RPMI8226 (cell line): ENCODE results near the gene RHBDD3.

Experiments
- DNase-seq: peaks from one replicate; pipeline ENCODE4 v3.0.0-alpha.2; 2015

RHBDD3 gene

DNA sequence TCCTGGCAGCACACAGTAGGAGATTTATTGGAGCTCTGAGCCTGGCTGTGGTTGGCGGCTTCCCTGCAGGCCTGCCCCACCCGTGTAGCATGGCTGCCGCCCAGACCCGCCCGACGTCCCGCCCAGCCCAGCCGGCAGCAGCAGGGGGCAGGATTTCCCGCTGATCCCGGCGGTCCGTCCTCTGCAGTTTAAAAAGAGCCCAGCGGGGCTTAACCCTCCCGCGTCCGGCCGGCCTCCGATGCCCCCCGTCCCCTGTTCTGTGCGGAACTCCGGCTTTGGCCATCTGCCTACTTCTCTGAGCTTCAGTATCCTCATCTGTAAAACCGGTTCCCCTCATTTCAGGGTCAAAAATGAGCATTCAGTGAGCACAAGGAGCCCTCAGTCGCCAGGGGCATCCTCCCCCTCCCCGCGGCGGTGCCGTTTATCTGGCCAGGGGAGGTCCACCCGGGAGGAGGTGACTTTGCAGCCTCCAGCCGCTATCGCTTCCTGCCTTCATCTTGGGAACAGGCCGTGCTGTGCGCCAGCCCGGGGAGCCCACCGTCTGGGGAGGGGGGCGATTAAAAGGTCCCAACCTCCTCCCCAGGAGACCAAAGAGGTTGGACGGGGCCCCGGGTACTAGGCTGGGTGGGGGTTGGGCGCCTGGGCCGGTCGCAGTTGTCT, 38.5 kb upstream of the RHBDD3 start, which contains the start of gene GAS2L1:
TSS of gene GAS2L1 (plus strand) at position 476 of the 660 bp plus-strand sequence. CDS start 1,456 bp downstream, outside the sequence.
- DNase-seq = peak; percentile 75

GRCh38 chr22:29305836-29306174, 38.0 kb upstream of the RHBDD3 start:
- DNase-seq = no peak

- no peak for DNase-seq
Observed at GRCh38 chr22:29302681-29303465, 35.1 kb upstream of the RHBDD3 start.

DNA sequence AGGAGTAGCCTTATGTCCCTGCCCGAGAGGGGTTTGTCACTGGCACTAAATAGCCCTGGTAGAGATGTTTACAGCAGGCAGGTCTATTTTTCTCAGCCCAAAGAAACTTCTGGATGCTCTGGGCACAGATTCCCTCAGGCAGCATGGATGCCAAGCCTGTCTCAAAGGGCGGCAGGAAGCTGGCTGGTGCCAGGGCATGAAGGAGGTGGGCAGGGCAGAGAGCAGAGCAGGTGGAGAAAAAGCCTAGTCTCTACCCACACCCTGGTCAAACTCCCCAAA, 34.6 kb upstream of the RHBDD3 start:
- no peak for DNase-seq

DNA sequence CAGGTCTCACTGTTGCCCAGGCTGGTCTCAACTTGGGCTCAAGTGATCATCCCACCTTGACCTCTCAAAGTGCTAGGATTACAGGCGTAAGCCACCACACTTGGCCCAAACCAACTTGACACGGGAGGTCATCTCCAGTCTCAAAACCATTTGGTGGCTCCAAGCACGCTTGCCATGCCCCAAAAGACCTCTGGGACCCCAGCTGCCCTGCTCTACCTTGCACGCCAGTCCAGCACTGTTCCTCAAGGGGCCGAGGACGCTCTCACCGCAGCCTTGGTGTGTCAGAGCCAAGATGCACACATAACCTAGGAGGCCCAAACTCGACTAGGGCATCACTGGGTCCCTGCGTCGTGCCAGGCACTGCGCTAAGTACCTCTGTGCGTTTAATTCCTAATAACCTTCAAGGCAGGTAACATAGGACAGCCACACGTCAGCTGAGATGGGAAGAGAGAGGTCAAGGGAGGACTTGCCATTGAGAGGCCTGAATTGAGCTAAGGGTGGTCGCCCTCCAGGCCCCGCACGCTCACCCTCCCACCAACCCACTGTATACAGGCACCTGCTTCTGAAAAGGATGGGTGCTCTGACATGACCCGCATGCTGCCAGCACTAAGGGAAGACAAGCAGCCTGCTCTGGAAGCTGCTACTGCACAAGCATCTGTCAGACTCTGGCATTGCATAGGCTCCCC, 34.1 kb upstream of the RHBDD3 start:
- DNase-seq = no peak

GRCh38 chr22:29300807-29301601, 33.2 kb upstream of the RHBDD3 start:
- DNase-seq = no peak

DNA sequence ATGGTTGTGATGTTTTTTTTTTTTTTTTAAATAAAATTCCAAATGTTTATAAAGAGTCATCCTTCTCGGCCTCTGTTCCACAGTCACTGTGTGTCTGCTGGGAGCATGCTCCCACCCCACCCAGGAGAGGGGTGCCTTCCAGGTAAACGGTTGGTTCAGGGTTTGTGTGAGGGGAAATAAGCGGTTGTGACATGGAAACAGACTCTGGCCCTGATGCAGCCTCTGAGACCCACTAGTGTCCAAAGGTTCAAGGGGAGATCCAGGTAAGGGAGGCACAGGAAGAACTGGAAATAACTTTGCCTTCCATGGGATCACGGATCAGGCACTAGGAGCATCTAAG, 32.7 kb upstream of the RHBDD3 start:
- no peak for DNase-seq

GRCh38 chr22:29299136-29299900, 31.5 kb upstream of the RHBDD3 start:
- no peak for DNase-seq

GRCh38 chr22:29298641-29299040, 30.9 kb upstream of the RHBDD3 start:
- DNase-seq = no peak

DNA sequence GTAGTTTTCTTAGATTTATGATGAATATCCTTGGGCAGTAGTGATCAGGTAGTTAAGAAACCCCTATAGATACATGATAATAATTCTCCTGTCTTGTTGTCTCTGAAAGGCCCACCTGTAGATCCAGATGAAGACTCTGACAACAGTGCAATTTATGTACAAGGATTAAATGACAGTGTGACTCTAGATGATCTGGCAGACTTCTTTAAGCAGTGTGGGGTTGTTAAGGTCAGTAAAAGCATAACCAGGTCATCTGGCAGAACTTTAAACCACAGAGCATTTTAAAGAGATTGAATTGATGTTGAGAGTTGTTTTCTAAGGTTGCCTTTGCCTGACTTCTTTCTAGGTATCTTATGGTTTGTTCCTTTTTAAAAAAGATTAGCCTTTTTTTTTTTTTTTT, 24.6 kb upstream of the RHBDD3 start:
- DNase-seq = no peak

DNA sequence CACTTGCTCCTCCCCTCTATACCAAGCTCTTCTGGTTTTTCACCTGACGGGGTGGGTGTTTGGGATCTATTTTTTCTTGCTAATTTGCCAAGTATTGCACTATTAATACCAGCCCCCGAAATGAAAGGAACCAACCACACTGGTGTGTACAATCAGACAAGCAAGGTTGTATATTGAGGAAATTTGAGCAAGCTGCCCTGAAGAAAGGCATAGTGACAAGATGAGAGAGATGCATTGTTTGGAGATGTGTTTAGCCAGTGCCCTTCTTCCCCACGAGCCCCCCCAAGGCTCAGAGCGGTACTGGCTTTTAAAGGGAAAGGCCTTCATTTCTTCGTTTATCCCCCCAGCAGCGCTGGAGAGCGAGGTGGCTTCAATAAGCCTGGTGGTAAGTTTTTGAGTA, 23.4 kb upstream of the RHBDD3 start:
- no peak for DNase-seq

DNA sequence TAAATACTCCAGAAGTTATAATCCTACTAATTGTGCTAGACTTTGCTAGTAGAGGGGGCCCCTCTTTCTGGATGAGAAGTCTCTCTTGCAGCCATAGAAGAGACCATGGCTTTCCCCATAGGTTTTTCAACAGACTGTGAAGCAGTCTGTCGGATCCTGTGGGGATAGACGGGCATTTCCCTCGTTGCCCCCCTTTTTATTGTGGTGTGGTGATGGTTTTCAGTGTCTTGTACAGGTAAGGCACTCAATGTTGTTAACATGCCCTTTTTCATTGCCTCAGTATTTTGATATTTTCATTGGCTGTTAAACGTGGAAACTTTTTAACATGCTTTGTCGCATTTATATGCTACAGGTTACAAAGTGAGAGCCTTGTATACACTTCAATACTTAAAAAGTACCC, 22.3 kb upstream of the RHBDD3 start:
- no peak for DNase-seq

DNA sequence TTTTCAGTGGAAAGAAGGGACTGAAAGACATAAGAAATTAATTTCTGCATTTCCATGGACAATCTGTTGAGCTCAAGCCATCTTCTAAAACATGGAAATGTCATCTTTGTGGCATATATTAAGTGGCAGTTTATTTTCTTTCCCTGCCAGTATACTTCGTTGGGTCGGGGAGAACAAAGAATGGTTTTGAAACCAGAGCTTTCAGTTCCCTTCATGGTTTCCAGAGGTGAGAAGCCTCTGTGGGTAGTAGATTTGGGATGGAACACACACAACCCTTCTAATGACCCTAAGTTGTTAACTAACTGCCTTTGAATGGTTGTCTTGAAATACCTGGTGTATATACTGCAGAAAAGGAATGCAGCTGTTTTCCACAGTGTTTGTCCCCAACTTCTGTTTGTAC, 21.1 kb upstream of the RHBDD3 start:
- no peak for DNase-seq

DNA sequence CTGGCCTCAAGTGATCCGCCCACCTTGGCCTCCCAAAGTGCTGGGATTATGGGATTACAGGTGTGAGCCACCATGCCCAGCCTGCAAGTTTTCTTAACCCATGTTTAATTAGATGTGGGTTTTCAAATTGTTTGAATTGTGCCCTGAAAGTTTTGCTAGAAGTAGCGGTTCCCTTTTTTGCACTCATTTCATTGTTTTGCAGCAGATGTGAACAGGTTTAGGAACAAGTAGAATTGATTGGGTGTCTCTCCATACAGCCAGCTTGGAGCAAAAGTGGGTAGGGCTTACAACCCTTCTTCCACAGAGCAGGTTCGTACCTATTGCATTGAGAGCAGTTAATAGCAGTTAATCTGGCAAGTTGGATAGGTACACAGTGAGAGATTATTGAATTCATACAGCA, 16.4 kb upstream of the RHBDD3 start:
- no peak for DNase-seq

- DNase-seq = no peak
Observed at GRCh38 chr22:29277927-29278326, 10.1 kb upstream of the RHBDD3 start.

- DNase-seq = no peak
Observed at GRCh38 chr22:29275819-29276565, 8.2 kb upstream of the RHBDD3 start.

- DNase-seq = no peak
Observed at GRCh38 chr22:29275167-29275566, 7.4 kb upstream of the RHBDD3 start.

GRCh38 chr22:29272624-29273023, 4.8 kb upstream of the RHBDD3 start:
- DNase-seq = no peak

DNA sequence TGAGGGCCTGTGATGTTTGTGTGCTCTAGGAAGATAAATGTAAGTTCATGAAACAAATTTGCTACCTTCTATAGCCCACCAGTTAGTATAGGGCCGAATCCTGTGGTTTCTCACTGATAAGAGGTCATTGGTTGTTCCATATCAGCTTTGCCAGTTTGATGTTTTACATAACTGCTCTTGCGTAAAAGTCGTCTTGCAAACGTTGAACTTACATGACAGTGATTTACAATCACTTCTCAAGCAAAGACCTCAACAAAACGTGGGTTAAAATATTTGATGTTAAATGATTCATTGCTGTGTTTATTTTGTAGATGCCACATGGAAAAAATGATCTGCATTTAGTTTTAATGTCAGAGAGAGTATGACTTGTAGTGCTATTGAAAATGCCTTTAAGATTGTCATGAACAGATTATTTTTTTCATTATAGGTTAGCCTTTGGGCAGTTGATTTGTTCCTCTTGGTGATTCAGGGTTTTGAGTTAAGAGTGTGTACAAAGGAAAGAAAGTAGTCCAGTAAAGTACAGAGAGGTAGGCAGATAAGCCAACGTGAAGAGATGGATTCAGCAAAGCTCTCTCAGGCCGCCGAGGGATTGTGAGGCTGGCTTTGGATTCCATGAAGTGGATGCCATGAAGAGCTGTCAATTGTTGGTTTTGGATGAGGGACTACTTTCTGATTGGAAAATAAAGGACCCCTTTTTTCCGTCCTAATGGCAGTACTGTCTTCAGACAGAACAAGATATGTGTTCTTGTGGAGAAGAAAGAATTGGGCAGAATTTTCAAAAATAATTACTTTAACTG, 2.9 kb upstream of the RHBDD3 start:
- no peak for DNase-seq

DNA sequence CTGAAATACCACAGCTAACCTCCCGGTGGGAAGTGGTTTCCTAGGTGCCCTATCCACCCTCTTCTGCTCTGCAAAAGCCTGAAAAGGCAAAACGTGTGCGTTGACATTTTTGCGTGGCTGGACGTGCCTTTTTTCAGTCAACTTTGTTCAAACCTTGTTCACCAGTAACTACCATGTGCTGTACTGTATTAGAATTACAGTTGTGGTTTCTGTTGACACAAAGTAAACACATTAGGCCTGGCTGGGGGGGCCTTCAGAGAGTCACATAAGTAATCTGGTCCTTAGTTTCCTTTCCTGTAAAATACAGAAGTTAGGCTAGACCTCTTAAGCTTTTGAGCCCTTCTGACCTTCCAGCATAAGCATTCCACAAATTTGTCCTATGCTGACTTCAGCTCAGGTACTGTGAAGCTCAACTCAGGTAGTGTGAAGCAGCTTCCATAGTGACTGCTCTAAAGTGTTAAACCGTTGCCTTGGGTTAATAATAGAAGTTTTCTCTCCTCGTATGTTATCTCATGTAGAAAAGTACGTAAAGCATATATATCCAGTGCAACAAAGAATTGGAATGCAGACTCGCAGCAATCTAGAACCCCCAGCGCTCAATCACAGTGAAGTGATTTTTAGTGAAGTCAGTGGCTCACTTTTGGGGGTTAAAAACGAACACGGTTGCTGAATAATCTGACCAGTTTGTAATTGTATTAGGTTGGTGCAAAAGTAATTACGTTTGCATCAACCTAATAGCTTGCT, 2.1 kb upstream of the RHBDD3 start:
- peak; percentile 45 for DNase-seq

GRCh38 chr22:29269230-29269604, 1.4 kb upstream of the RHBDD3 start:
- DNase-seq = peak; percentile 23
